Measurements from ENCODE around the gene CLDND1. TPM values are rescaled to one million over a fixed set of nuclear protein-coding genes. Genes with fewer than 3 reads are reported as not detected.

Gene CLDND1
- total and polyA plus RNA-seq, 9 donors: 75.3 to 155 (median 93.4) TPM

GRCh38 chr3:98548544-98548943 is 25.8 kb upstream of the CLDND1 start:
- intact Hi-C loops (cut with DNase I): no loop called here
- WGBS, 3 donors: 63 to 68% (median 67%) methylated on average over 5 of the region's 5 CpGs
- no peak for TF ChIP-seq POLR2A (IDR thresholded peaks at IDR 0.05)
- no peak for TF ChIP-seq CTCF (IDR thresholded peaks at IDR 0.05)
- no peak for TF ChIP-seq EP300 (IDR thresholded peaks at IDR 0.05)

GRCh38 chr3:98545940-98546339 is 23.2 kb upstream of the CLDND1 start:
- H3K36me3 ChIP-seq: no peaks in the 10 kb centered on the region

More at GRCh38 chr3:98548544-98548943, 25.8 kb upstream of the CLDND1 start:
- Histone ChIP-seq H3K36me3 (no peaks in the 10 kb centered on the region), H3K9me3 (no peaks in the 10 kb centered on the region), H3K27me3 (no peaks in the 10 kb centered on the region), H3K27ac (no peak overlapping the region), H3K4me3 (no peak overlapping the region), H3K4me1 (ENCODE audit: insufficient read depth) (no peaks in the 10 kb centered on the region)
- no peak for DNase-seq

GRCh38 chr3:98542623-98543022 is 19.9 kb upstream of the CLDND1 start:
- 87 to 98% (median 89%) methylated on average over 1 of the region's 1 CpG for WGBS, 3 donors
- intact Hi-C loops (cut with DNase I): no loop called here
- DNase-seq: no peak
- no peaks in the 10 kb centered on the region for H3K9me3 ChIP-seq
- TF ChIP-seq CTCF (IDR thresholded peaks at IDR 0.05): no peak
- TF ChIP-seq POLR2A (IDR thresholded peaks at IDR 0.05): no peak
- TF ChIP-seq EP300 (IDR thresholded peaks at IDR 0.05): no peak
- no peaks in the 10 kb centered on the region for H3K27me3 ChIP-seq
- no peaks in the 10 kb centered on the region for H3K36me3 ChIP-seq
- H3K4me1 ChIP-seq (ENCODE audit: insufficient read depth): no peaks in the 10 kb centered on the region
- no peak overlapping the region for H3K4me3 ChIP-seq
- H3K27ac ChIP-seq: no peak overlapping the region

More at GRCh38 chr3:98545940-98546339, 23.2 kb upstream of the CLDND1 start:
- no peaks in the 10 kb centered on the region for H3K9me3 ChIP-seq
- 61 to 73% (median 62%) methylated on average over 5 of the region's 5 CpGs for WGBS, 3 donors
- H3K27ac ChIP-seq: no peak overlapping the region
- no peaks in the 10 kb centered on the region for H3K4me1 ChIP-seq (ENCODE audit: insufficient read depth)
- no peaks in the 10 kb centered on the region for H3K27me3 ChIP-seq
- no peak for DNase-seq
- no peak overlapping the region for H3K4me3 ChIP-seq
- TF ChIP-seq POLR2A (IDR thresholded peaks at IDR 0.05) (no peak), EP300 (IDR thresholded peaks at IDR 0.05) (no peak), CTCF (IDR thresholded peaks at IDR 0.05) (no peak)
- intact Hi-C loops (cut with DNase I): no loop called here

GRCh38 chr3:98541695-98542094 is 19.0 kb upstream of the CLDND1 start:
- no peaks in the 10 kb centered on the region for H3K27me3 ChIP-seq
- DNase-seq: no peak
- no peaks in the 10 kb centered on the region for H3K36me3 ChIP-seq
- no peaks in the 10 kb centered on the region for H3K4me1 ChIP-seq (ENCODE audit: insufficient read depth)
- H3K27ac ChIP-seq: no peak overlapping the region
- intact Hi-C loops (cut with DNase I): no loop called here
- no peaks in the 10 kb centered on the region for H3K9me3 ChIP-seq
- 81 to 95% (median 92%) methylated on average over 1 of the region's 1 CpG for WGBS, 3 donors
- no peak overlapping the region for H3K4me3 ChIP-seq
- TF ChIP-seq CTCF (IDR thresholded peaks at IDR 0.05) (no peak), POLR2A (IDR thresholded peaks at IDR 0.05) (no peak), EP300 (IDR thresholded peaks at IDR 0.05) (no peak)

Data from ovary (tissue), 9 donors.